Spleen (tissue), 7 donors: ENCODE data around the gene CUZD1.

Experiments
- CTCF ChIP-seq, 11 experiments: fragments of 200-600 bp in 7 of 11; fragments of 450-650 bp in 4 of 11; sonication (generic) in 4 of 11; IDR thresholded peaks in 8 of 11; conservative IDR thresholded peaks in 3 of 11; 1 replicate in 7 of 11; 2 replicates in 4 of 11; pipeline versions ENCODE4 v1.4.0 to v1.8.0; 2016 to 2021; ENCODE audit warnings: antibody characterized with exemption in 11 of 11, inconsistent platforms in 4 of 11, mild to moderate bottlenecking in 1 of 11
- POLR2A ChIP-seq, 3 donors: fragments of 450-650 bp; IDR thresholded peaks; one replicate each; pipeline ENCODE4 v1.5.1; 2017; ENCODE audit warnings: antibody characterized with exemption in 3 of 3, mild to moderate bottlenecking in 1 of 3
- POLR2AphosphoS5 ChIP-seq, 3 donors: sonication (generic); formaldehyde crosslinking; IDR thresholded peaks; one replicate each; pipeline ENCODE4 v1.5.1; 2017; ENCODE audit warnings: antibody characterized with exemption in 3 of 3
- donor health status: DM: no; HTN: no; CAD: no; lungs with moderate emphysema.
- donor health status: DM: no; HTN: no; CAD: no.
- donor health status: DM: no; HTN: no; CAD: no.

DNA sequence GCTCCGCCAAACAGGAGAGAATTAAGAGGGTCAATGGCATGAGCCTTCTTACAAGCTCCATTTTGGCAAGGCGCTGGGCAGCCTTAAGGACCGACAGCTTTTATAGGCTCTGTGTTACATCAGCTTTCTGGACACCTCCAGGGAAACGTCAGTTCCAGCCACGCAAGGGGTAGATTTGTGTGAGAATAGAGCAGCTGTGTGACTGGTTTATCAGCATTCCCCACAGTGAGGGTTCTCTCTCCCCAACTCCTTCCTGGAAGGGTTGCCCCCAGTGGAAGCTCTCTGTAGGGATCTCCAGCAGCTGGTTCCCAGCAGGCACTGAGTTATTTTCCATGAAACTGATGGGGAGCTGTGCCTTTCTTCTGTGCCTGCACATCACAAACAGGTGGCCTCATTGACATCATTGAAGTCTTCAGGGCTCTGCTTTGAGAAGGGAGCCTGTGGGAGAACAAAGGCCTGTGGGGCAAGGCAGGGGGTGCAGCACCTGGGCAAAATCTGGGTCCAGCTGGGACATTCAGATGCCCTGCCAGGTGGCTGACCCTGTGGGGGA lies at the start of gene CUZD1:
- TF ChIP-seq CTCF (IDR thresholded peaks at IDR 0.05 in 8 of 11, conservative IDR thresholded peaks at IDR 0.05 in 3 of 11), result no peak
- no peak for TF ChIP-seq POLR2A (IDR thresholded peaks at IDR 0.05)
- TF ChIP-seq POLR2AphosphoS5 (IDR thresholded peaks at IDR 0.05), result no peak
